NOMO-1 treated with dmso at 0.1 percent for 144 hours (cell line): ENCODE data around the gene NOSTRIN.
"Not testable (repeated sequence)": the region's sequence is repeated elsewhere in the genome, so short reads cannot be mapped to it uniquely, and the experiment has no call there.

Experiments used
- DNase-seq: peaks from one replicate; lab custom pipeline; 2025; ENCODE audit not compliant: unreplicated experiment; lab: John Stamatoyannopoulos, UW

The NOSTRIN gene

GRCh38 chr2:168819050-168819715, 16.7 kb downstream of the NOSTRIN start:
- no peak for DNase-seq

GRCh38 chr2:168819829-168820489, 17.5 kb downstream of the NOSTRIN start:
- DNase-seq: no peak

GRCh38 chr2:168821577-168821976, 19.1 kb downstream of the NOSTRIN start:
- DNase-seq: no peak

GRCh38 chr2:168821992-168822391, 19.6 kb downstream of the NOSTRIN start:
- DNase-seq: no peak

- DNase-seq: no peak
Measured at GRCh38 chr2:168825126-168825525, 22.7 kb downstream of the NOSTRIN start.

- DNase-seq: no peak
Measured at GRCh38 chr2:168830958-168831357, 28.5 kb downstream of the NOSTRIN start.

- DNase-seq: no peak
Measured at GRCh38 chr2:168831662-168832061, 29.2 kb downstream of the NOSTRIN start.

GRCh38 chr2:168835969-168836368, 33.5 kb downstream of the NOSTRIN start:
- no peak for DNase-seq

- no peak for DNase-seq
Measured at GRCh38 chr2:168841445-168841844, 39.0 kb downstream of the NOSTRIN start.

GRCh38 chr2:168843253-168843652, 40.8 kb downstream of the NOSTRIN start:
- DNase-seq: no peak

- DNase-seq: no peak
Measured at GRCh38 chr2:168848225-168848624, 45.8 kb downstream of the NOSTRIN start.

GRCh38 chr2:168849610-168850009, 47.2 kb downstream of the NOSTRIN start:
- DNase-seq: no peak

- DNase-seq: no peak
Measured at GRCh38 chr2:168850846-168851245, 48.4 kb downstream of the NOSTRIN start.

- DNase-seq: no peak
Measured at GRCh38 chr2:168851674-168852320, 49.4 kb downstream of the NOSTRIN start.

GRCh38 chr2:168852481-168852880, 50.0 kb downstream of the NOSTRIN start:
- no peak for DNase-seq

GRCh38 chr2:168853471-168853870, 51.0 kb downstream of the NOSTRIN start:
- DNase-seq: no peak

- no peak for DNase-seq
Measured at GRCh38 chr2:168854651-168855050, 52.2 kb downstream of the NOSTRIN start.

- DNase-seq: no peak
Measured at GRCh38 chr2:168855601-168856000, 53.2 kb downstream of the NOSTRIN start.

- DNase-seq: no peak
Measured at GRCh38 chr2:168858146-168858545, 55.7 kb downstream of the NOSTRIN start.

- DNase-seq: not testable (repeated sequence)
Measured at GRCh38 chr2:168867164-168867563, 64.7 kb downstream of the NOSTRIN start.

- not testable (repeated sequence) for DNase-seq
Measured at GRCh38 chr2:168870369-168870768, 67.9 kb downstream of the NOSTRIN start.

GRCh38 chr2:168870824-168871223, 68.4 kb downstream of the NOSTRIN start:
- not testable (repeated sequence) for DNase-seq
